A549 (cell line): Measurements from ENCODE around the gene RTN3.

Source experiments
- TF ChIP-seq, protein P1 (sequence below): IDR thresholded peaks from 2 replicates; pipeline ENCODE4 v1.6.1; 2012
- TF ChIP-seq, protein P2 (sequence below): fragments of >200 bp; sonication (Bioruptor Twin); formaldehyde crosslinking; IDR thresholded peaks from 3 replicates; pipeline ENCODE4 v1.5.1; 2016

DNA sequence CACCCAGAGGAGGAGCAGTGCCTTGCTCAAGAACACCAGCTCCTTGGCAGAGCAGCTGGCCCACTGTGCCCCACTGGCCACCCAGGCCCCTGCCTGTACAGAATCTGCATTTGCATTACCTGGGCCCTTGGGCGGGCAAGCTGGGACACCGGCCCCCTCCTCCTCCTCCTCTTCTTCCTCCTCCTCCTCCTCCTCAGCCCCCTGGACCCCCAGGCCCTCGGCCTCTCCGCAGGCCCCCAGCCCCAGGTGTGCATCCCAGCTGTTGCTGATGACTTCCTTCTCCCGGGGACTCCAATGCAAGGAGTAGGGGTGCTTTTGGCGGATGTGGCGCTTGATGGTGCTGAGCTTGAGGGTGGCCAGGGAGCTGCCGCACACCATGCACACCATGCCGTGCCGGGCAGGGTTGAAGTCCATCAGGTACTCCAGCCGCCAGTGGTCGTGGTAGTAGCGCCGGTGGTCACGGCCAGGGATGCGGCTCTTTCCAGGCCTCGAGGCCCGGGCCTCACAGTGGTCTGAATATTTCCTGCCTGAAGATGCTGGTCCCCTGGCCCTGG, 84.5 kb downstream of the RTN3 start:
- TF ChIP-seq, protein P1, sequence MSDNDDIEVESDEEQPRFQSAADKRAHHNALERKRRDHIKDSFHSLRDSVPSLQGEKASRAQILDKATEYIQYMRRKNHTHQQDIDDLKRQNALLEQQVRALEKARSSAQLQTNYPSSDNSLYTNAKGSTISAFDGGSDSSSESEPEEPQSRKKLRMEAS, result no peak
- TF ChIP-seq, protein P2, sequence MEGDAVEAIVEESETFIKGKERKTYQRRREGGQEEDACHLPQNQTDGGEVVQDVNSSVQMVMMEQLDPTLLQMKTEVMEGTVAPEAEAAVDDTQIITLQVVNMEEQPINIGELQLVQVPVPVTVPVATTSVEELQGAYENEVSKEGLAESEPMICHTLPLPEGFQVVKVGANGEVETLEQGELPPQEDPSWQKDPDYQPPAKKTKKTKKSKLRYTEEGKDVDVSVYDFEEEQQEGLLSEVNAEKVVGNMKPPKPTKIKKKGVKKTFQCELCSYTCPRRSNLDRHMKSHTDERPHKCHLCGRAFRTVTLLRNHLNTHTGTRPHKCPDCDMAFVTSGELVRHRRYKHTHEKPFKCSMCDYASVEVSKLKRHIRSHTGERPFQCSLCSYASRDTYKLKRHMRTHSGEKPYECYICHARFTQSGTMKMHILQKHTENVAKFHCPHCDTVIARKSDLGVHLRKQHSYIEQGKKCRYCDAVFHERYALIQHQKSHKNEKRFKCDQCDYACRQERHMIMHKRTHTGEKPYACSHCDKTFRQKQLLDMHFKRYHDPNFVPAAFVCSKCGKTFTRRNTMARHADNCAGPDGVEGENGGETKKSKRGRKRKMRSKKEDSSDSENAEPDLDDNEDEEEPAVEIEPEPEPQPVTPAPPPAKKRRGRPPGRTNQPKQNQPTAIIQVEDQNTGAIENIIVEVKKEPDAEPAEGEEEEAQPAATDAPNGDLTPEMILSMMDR, result no peak
